ENCODE data around the gene DCDC2C.

DCDC2C gene

GRCh38 chr2:3742743-3743508 is 39.6 kb downstream of the DCDC2C start:
- Histone ChIP-seq H3K27me3 (ENCODE audit: control insufficient read depth, insufficient read depth, low read length) (no peaks in the 10 kb centered on the region), H3K9ac (ENCODE audit: low read length) (no peak overlapping the region), H3K4me3 (ENCODE audit: low read length) (no peak overlapping the region), H3K27ac (ENCODE audit: low read depth, low read length) (no peak overlapping the region), H3K36me3 (ENCODE audit: control insufficient read depth, insufficient read depth, low read length) (no peaks in the 10 kb centered on the region), H3K4me1 (ENCODE audit: control insufficient read depth, insufficient read depth, low read length) (no peaks in the 10 kb centered on the region)

- Histone ChIP-seq H3K27ac (ENCODE audit: low read depth, low read length) (no peak overlapping the region), H3K4me3 (ENCODE audit: low read length) (no peak overlapping the region), H3K4me1 (ENCODE audit: control insufficient read depth, insufficient read depth, low read length) (no peaks in the 10 kb centered on the region), H3K9ac (ENCODE audit: low read length) (no peak overlapping the region), H3K36me3 (ENCODE audit: control insufficient read depth, insufficient read depth, low read length) (no peaks in the 10 kb centered on the region), H3K27me3 (ENCODE audit: control insufficient read depth, insufficient read depth, low read length) (no peaks in the 10 kb centered on the region)
These were observed 40.7 kb downstream of the DCDC2C start for GRCh38 chr2:3743951-3744555.

GRCh38 chr2:3745920-3746319 is 42.5 kb downstream of the DCDC2C start:
- no peak overlapping the region for H3K27ac ChIP-seq (ENCODE audit: low read depth, low read length)
- no peak overlapping the region for H3K9ac ChIP-seq (ENCODE audit: low read length)
- no peaks in the 10 kb centered on the region for H3K36me3 ChIP-seq (ENCODE audit: control insufficient read depth, insufficient read depth, low read length)
- no peaks in the 10 kb centered on the region for H3K4me1 ChIP-seq (ENCODE audit: control insufficient read depth, insufficient read depth, low read length)
- no peaks in the 10 kb centered on the region for H3K27me3 ChIP-seq (ENCODE audit: control insufficient read depth, insufficient read depth, low read length)
- no peak overlapping the region for H3K4me3 ChIP-seq (ENCODE audit: low read length)

- H3K27ac ChIP-seq (ENCODE audit: low read depth, low read length) = no peak overlapping the region
- no peaks in the 10 kb centered on the region for H3K4me1 ChIP-seq (ENCODE audit: control insufficient read depth, insufficient read depth, low read length)
- no peaks in the 10 kb centered on the region for H3K27me3 ChIP-seq (ENCODE audit: control insufficient read depth, insufficient read depth, low read length)
- H3K9ac ChIP-seq (ENCODE audit: low read length) = no peak overlapping the region
- no peak overlapping the region for H3K4me3 ChIP-seq (ENCODE audit: low read length)
- no peaks in the 10 kb centered on the region for H3K36me3 ChIP-seq (ENCODE audit: control insufficient read depth, insufficient read depth, low read length)
These were observed 43.8 kb downstream of the DCDC2C start for GRCh38 chr2:3747032-3747654.

GRCh38 chr2:3747826-3748225 is 44.5 kb downstream of the DCDC2C start:
- H3K9ac ChIP-seq (ENCODE audit: low read length) = no peak overlapping the region
- H3K36me3 ChIP-seq (ENCODE audit: control insufficient read depth, insufficient read depth, low read length) = no peaks in the 10 kb centered on the region
- no peaks in the 10 kb centered on the region for H3K27me3 ChIP-seq (ENCODE audit: control insufficient read depth, insufficient read depth, low read length)
- no peaks in the 10 kb centered on the region for H3K4me1 ChIP-seq (ENCODE audit: control insufficient read depth, insufficient read depth, low read length)
- no peak overlapping the region for H3K4me3 ChIP-seq (ENCODE audit: low read length)
- no peak overlapping the region for H3K27ac ChIP-seq (ENCODE audit: low read depth, low read length)

GRCh38 chr2:3749201-3749600 is 45.8 kb downstream of the DCDC2C start:
- H3K4me3 ChIP-seq (ENCODE audit: low read length) = no peak overlapping the region
- H3K4me1 ChIP-seq (ENCODE audit: control insufficient read depth, insufficient read depth, low read length) = no peaks in the 10 kb centered on the region
- H3K9ac ChIP-seq (ENCODE audit: low read length) = no peak overlapping the region
- no peak overlapping the region for H3K27ac ChIP-seq (ENCODE audit: low read depth, low read length)
- H3K36me3 ChIP-seq (ENCODE audit: control insufficient read depth, insufficient read depth, low read length) = no peaks in the 10 kb centered on the region
- no peaks in the 10 kb centered on the region for H3K27me3 ChIP-seq (ENCODE audit: control insufficient read depth, insufficient read depth, low read length)

GRCh38 chr2:3751251-3751650 is 47.9 kb downstream of the DCDC2C start:
- Histone ChIP-seq H3K4me1 (ENCODE audit: control insufficient read depth, insufficient read depth, low read length) (no peaks in the 10 kb centered on the region), H3K36me3 (ENCODE audit: control insufficient read depth, insufficient read depth, low read length) (no peaks in the 10 kb centered on the region), H3K9ac (ENCODE audit: low read length) (no peak overlapping the region), H3K4me3 (ENCODE audit: low read length) (no peak overlapping the region), H3K27ac (ENCODE audit: low read depth, low read length) (no peak overlapping the region), H3K27me3 (ENCODE audit: control insufficient read depth, insufficient read depth, low read length) (no peaks in the 10 kb centered on the region)

GRCh38 chr2:3751806-3752205 is 48.4 kb downstream of the DCDC2C start:
- H3K27ac ChIP-seq (ENCODE audit: low read depth, low read length) = no peak overlapping the region
- H3K36me3 ChIP-seq (ENCODE audit: control insufficient read depth, insufficient read depth, low read length) = no peaks in the 10 kb centered on the region
- no peak overlapping the region for H3K4me3 ChIP-seq (ENCODE audit: low read length)

GRCh38 chr2:3752376-3752775 is 49.0 kb downstream of the DCDC2C start:
- H3K4me3 ChIP-seq (ENCODE audit: low read length) = no peak overlapping the region
- no peaks in the 10 kb centered on the region for H3K27me3 ChIP-seq (ENCODE audit: control insufficient read depth, insufficient read depth, low read length)

More at GRCh38 chr2:3751806-3752205, 48.4 kb downstream of the DCDC2C start:
- H3K4me1 ChIP-seq (ENCODE audit: control insufficient read depth, insufficient read depth, low read length) = no peaks in the 10 kb centered on the region
- no peaks in the 10 kb centered on the region for H3K27me3 ChIP-seq (ENCODE audit: control insufficient read depth, insufficient read depth, low read length)
- H3K9ac ChIP-seq (ENCODE audit: low read length) = no peak overlapping the region

GRCh38 chr2:3753561-3753960 is 50.2 kb downstream of the DCDC2C start:
- Histone ChIP-seq H3K9ac (ENCODE audit: low read length) (no peak overlapping the region), H3K27me3 (ENCODE audit: control insufficient read depth, insufficient read depth, low read length) (no peaks in the 10 kb centered on the region), H3K36me3 (ENCODE audit: control insufficient read depth, insufficient read depth, low read length) (no peaks in the 10 kb centered on the region), H3K27ac (ENCODE audit: low read depth, low read length) (no peak overlapping the region), H3K4me1 (ENCODE audit: control insufficient read depth, insufficient read depth, low read length) (no peaks in the 10 kb centered on the region), H3K4me3 (ENCODE audit: low read length) (no peak overlapping the region)

More at GRCh38 chr2:3752376-3752775, 49.0 kb downstream of the DCDC2C start:
- H3K27ac ChIP-seq (ENCODE audit: low read depth, low read length) = no peak overlapping the region
- no peaks in the 10 kb centered on the region for H3K4me1 ChIP-seq (ENCODE audit: control insufficient read depth, insufficient read depth, low read length)
- H3K36me3 ChIP-seq (ENCODE audit: control insufficient read depth, insufficient read depth, low read length) = no peaks in the 10 kb centered on the region
- H3K9ac ChIP-seq (ENCODE audit: low read length) = no peak overlapping the region

- no peaks in the 10 kb centered on the region for H3K4me1 ChIP-seq (ENCODE audit: control insufficient read depth, insufficient read depth, low read length)
- H3K9ac ChIP-seq (ENCODE audit: low read length) = no peak overlapping the region
- no peaks in the 10 kb centered on the region for H3K27me3 ChIP-seq (ENCODE audit: control insufficient read depth, insufficient read depth, low read length)
- H3K36me3 ChIP-seq (ENCODE audit: control insufficient read depth, insufficient read depth, low read length) = no peaks in the 10 kb centered on the region
- H3K4me3 ChIP-seq (ENCODE audit: low read length) = no peak overlapping the region
- no peak overlapping the region for H3K27ac ChIP-seq (ENCODE audit: low read depth, low read length)
These were observed 50.9 kb downstream of the DCDC2C start for GRCh38 chr2:3754280-3754679.

GRCh38 chr2:3754795-3755194 is 51.4 kb downstream of the DCDC2C start:
- Histone ChIP-seq H3K27me3 (ENCODE audit: control insufficient read depth, insufficient read depth, low read length) (no peaks in the 10 kb centered on the region), H3K4me3 (ENCODE audit: low read length) (no peak overlapping the region), H3K9ac (ENCODE audit: low read length) (peak overlapping the region; percentile 16), H3K36me3 (ENCODE audit: control insufficient read depth, insufficient read depth, low read length) (no peaks in the 10 kb centered on the region), H3K27ac (ENCODE audit: low read depth, low read length) (no peak overlapping the region), H3K4me1 (ENCODE audit: control insufficient read depth, insufficient read depth, low read length) (no peaks in the 10 kb centered on the region)

Measured in rectal smooth muscle tissue (tissue), 1 donor.